HG03520 (cell line): Measurements from ENCODE around the gene CDC25B.

Experiments
- ATAC-seq: cut with Tn5 transposase; IDR thresholded peaks from one replicate; pipeline ENCODE4 v1.9.1; 2021; ENCODE audit warnings: mild to moderate bottlenecking, moderate library complexity; ENCODE audit not compliant: unreplicated experiment

Gene CDC25B

DNA sequence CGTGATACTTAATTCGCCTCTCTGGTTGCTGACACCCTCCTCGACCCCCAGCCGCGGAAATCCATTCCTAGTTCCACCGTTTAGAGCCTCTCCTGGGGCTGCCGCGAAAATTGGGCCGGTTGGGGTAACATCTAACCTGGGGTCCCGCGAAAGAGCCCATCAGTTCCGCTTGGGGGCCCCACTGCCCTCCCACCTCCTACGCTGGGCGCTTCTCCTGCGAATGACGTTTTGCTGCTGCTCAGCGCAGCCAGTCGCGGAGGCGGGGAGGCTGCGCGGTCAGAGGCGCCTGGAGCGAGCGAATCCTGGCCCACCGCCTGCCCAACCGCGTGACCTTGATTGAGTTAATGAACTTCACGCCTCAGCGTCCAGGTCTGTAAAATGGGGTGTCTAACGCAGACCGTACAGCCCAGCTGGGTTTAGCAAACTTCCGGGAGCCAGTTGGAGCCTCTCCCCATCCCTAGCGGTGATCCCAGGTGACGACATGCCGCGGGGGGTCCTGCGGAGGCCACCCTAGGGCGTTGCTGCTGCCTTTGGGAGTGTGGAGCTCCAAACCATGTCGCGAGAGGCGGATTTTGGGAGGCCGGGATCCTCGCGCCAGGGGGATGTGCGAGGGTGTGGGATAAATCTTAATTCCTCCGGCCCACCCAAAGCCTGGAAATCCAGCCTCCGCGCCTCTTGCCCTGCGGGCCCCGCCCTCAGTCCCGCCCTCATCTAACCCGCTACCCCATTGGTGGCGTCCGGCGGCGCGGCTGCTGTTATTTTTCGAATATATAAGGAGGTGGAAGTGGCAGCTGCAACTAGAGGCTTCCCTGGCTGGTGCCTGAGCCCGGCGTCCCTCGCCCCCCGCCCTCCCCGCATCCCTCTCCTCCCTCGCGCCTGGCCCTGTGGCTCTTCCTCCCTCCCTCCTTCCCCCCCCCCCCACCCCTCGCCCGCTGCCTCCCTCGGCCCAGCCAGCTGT, at the start of gene CDC25B:
Gene CDC25B (plus strand): TSS at position 800 of the 958 bp plus-strand sequence. CDS start 222 bp downstream, outside the sequence.
- peak; percentile 58 for ATAC-seq

DNA sequence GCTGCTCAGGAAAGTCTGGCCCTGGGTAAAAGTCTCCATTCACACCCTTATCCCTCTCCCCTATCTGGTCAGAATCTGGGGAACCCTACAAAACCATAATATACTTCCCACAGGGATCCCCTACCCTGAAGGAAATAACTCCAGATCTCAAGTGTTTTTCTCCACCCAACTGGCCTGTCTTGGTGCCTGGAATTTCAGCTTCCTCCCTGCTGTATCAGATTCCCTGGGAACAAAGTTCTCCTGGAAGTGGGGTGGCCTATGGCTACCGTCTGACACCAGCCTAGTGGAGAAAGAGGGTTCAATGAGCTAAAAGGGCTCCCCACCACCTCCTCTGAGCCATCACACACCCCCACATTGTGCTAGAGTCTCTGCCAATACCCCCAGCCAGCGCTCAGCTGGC, 48.6 kb upstream of the CDC25B start:
- ATAC-seq = no peak

DNA sequence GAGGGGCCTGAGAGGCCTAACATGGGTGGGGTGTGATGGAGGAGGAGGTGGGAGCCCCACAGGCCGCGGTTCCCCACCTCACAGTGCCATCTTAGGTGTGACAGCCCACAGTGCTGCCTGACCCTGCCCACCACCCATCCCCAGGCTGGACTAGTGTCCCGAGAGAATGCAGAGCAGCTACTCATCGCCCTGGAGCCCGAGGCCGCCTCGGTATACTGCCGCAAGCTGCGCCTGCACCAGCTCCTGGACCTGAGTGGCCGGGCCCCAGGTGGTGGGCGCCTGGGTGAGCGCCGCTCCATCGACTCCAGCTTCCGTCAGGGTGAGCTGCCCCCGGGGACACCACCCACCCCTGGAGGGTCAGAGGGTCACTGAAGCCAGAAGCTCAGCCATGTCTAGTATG, 48.0 kb upstream of the CDC25B start:
- ATAC-seq = no peak

DNA sequence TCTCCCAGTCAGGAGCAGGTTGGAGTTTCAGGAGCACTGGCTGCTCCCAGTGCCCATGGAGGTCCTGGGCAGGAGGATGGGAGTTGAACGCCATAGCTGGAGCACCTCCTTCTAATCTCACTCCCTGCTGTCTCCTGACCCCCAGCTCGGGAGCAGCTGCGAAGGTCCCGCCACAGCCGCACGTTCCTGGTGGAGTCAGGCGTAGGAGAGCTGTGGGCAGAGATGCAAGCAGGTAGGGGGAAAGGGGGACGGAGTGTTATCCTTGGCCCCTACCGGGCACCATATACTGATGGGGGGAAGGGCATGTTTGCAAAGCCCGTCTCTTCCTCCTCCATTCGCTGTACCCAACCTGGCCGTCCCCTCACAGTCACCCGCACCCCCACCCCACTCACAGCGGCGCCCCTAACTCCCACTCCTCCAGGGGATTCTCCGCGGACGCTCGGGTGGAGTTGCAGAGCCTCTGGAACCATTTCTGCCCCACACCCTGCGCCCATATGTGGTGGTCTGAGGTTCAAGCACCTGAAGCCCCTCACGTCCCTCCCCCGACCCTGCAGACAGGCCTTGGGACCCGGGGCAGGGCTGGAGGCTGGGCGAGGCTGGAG, 46.9 kb upstream of the CDC25B start:
- ATAC-seq = no peak

DNA sequence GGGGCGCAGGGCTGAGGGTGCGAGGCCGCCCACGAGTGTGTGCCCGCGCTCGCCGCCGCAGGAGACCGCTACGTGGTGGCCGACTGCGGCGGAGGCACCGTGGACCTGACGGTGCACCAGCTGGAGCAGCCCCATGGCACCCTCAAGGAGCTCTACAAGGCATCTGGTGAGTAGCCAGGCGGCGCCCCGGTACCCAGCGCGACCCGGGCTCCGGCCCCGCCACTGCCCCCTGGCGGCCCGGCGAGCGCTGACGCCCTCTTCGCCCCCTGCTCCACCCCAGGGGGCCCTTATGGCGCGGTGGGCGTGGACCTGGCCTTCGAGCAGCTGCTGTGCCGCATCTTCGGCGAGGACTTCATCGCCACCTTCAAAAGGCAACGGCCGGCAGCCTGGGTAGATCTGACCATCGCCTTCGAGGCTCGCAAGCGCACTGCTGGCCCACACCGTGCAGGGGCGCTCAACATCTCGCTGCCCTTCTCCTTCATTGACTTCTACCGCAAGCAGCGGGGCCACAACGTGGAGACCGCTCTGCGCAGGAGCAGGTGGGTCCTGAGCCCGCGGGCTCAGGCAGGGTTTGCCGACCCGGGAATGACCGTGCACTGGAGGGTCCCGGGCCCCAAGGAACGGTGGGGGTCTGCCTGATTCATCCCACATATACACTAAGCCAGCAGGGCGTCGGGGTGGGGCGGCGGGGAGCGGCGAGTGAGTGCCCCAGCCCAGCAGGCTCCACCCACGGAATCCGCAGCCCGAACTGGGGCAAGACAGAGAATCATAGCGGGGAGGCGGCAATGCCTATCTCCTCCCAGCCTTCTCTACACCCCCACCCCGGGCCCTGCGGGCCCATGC, 46.2 kb upstream of the CDC25B start:
- no peak for ATAC-seq

DNA sequence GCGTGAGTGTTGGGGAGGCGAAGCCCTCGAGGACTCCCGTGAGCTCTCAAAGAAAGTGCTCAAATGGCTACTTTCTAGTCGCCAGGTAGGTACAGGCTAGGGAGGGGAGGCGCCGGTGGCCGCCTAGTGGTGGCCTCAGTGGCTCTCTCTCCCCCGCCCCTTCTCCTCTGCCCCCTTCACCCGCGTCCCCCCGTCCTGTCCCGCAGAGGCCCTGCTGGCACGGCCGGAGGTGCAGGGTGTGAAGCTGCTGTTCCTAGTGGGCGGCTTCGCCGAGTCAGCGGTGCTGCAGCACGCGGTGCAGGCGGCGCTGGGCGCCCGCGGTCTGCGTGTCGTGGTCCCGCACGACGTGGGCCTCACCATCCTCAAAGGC, 44.8 kb upstream of the CDC25B start:
- ATAC-seq = no peak

DNA sequence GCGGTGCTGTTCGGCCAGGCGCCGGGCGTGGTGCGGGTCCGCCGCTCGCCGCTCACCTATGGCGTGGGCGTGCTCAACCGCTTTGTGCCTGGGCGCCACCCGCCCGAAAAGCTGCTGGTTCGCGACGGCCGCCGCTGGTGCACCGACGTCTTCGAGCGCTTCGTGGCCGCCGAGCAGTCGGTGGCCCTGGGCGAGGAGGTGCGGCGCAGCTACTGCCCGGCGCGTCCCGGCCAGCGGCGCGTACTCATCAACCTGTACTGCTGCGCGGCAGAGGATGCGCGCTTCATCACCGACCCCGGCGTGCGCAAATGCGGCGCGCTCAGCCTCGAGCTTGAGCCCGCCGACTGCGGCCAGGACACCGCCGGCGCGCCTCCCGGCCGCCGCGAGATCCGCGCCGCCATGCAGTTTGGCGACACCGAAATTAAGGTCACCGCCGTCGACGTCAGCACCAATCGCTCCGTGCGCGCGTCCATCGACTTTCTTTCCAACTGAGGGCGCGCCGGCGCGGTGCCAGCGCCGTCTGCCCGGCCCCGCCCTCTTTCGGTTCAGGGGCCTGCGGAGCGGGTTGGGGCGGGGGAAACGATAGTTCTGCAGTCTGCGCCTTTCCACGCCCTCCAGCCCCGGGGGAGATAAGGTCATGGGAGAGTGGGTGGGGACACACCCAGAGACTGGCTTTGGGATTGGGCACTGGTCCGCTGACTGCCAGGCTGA, 44.3 kb upstream of the CDC25B start:
- no peak for ATAC-seq

DNA sequence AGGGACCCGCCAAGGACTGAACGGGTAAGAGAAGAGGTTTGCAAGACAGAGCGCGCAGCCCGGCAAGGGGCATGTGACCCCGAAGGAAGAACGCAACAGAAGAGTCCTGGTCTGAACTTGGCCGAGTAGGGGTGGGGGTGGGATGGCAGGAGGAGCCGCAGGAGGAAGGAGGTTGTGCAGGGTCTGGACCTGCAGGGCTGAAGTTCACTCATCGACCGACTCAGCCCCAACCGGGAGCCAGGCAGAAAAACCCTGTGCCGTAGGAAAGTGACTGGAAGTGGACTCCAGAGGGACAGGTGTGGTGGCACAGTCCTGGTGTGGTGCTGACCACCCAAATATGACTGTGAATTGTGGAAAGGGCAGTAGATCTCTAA, 43.7 kb upstream of the CDC25B start:
- no peak for ATAC-seq

DNA sequence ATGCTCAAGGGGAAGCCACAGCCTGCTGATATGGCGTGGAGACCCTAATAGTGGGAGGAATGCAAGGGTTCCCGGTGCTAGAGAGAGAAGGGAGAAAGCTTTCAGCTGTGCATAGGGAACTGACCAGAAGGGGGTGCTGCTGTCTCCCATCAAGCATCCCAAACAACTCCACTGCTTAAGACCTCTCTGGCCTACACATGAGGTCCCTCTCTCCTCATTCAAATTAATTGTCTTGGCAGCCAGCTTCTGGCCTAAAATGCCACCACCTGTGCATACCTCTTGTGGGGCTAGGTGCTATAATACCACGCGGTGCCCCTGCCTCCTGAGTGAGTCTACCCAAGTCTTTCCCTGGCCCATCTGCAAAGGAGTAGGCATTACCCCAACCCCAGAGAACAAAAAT, 43.0 kb upstream of the CDC25B start:
- no peak for ATAC-seq

DNA sequence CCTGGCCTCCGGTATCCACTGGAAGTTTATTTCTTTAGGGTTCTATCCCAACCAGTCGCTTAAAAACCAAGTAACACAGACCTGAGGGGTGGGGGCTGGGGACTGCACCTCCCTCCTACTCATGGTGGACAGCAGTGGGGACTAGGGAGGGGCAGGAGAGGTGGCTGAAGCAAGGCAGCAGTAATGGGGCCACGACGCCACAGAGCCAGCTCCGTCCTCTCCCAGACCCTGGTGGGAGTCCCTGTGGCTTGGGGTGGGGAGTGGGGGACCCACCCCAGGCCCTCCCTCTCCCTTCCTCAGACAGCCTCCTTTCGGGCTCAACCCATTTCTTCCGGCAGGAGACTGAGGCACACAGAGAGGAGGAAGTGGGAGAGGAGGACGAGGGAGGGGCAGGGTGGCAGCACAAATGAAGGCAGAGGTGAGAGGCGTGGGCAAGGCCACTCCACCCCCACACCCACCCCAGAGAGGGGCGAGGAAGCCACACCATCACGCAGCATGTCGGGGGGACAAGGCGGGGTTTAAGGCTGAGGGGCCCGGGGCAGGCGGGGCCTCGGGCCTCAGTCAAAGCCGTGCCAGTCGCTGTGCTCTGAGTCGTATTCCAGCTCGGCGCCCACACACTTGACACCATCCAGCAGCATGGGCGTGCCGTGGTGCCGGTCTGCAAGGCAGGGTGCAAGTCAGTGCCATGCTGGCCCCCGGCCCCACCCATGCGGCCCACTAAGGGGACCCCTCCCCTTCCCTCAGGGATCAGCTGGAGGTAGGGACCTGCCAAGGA, 42.4 kb upstream of the CDC25B start:
- ATAC-seq = no peak

DNA sequence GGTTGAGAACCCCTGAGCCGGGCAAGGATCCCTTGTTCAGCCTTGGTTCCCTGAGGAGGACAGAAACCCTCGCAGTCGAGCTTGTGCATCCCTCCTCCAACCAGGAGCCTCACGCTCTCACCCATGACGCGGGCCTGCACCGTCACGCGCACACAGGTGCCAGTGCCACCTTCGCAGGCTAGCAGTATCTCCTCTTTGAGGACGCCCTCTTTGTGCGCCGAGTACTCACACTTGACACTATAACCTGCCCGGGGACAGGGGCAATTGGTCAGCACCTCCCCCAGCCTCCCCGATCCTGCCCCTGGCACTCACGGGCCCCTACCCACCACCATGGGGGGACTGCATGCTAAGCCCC, 41.9 kb upstream of the CDC25B start:
- no peak for ATAC-seq

DNA sequence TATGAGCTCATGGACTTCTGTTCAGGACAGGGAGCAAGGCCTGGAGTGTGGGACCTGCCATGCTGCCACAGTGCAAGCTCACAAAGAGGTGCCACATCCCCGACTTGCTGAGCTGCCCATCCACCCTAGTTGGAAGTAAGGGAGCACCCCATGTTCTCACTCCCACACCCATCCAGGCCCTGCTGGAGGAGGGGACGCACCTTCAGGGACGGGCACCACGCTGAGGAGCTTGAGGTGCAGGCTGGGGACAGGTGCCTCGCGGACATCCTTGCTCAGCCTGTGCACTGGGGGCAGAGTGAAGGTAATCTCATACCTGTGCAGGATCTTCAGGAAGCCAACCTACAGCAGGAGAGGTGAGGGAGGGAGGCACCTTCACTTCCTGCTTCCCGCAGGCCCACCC, 40.8 kb upstream of the CDC25B start:
- no peak for ATAC-seq

DNA sequence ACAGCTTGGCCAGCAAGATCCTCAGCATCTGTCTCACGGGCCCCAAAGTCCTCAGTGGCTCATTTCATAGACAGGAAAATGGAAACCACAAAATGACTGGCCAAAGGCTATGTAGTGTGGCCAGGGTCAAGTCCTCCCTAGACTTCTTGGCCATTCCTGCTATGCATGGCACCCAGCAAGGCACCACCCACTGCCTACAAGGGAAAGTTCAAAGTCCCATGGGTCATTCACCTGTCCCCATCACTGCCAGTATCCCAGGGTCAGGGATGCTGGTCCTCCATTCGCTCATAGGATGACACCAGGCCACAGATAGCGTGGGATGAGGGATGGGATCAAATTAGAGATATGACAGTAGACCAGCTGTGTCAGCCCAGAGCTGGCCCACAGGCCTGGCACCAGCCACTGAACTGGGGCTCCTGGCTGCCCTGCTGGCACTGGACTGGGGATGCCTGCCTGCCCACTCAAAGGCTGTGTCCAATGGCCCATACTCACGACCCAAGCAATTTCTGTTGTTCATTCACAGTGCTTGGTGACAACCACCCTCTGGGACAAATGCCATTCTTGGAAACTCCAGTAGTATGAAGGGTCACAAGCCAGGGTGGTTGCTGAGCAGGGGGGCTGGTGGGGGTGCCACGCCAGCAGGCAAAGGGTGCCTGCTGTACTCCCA, 40.2 kb upstream of the CDC25B start:
- no peak for ATAC-seq

DNA sequence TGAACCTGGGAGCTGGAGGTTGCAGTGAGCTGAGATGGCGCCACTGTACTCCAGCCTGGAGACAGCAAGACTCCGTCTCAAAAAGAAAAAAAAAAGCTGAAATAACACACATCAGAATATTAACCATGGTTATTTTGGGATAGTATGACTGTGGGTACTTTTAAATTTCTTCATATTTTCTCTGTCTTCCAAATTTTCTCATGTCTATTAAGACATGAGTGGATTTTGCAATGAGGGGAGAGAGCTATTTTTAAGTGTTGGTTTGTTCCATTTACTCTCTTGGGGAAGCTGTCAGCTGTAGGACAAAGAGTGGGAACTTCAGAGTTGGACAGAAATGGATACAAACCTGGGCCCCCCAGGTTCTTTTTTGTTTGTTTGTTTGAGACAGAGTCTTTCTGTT, 38.8 kb upstream of the CDC25B start:
- no peak for ATAC-seq

DNA sequence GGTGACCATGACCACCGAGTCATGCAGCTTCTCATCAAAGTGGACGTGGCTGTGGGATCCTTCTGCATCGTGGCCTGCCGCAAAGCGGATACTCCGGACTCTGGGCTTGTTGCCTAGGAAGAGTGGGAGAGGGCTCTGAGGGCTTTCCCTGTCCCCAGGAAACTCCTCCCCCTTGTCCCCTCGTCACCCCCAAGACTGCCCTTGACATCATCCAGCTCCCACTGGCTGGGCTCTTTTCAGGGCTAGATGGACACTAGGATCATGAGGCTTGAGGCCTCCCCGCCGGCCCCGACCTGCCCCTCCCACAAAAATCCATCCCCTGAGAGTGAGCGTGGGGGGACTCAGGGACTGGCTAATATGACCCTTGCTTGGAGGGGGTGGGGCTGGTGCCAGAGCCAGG, 37.5 kb upstream of the CDC25B start:
- ATAC-seq = no peak

DNA sequence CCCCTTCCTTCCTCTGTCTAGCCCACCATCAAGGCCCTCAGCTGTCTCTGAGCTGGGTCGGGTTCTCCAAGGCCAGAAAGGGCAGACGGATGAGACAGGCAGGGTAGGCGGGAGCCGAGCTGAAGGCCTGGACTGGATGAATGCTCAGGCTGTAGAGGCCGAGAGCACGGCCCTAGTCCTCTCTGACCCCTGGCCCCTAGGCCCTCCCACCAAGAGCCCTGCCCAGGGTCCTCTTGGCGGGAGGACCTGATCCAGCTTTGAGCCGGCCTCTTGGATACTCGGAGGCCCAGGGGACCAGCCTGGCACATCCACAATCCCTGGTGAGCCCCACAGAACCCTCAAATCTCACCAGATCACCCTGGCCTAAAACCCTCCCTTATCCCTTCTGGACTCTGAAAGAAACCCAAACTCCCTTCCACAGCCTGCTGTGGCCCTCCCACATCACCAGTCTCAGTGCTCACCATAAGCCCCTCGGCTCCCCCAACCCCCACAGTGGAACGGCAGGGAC, 36.7 kb upstream of the CDC25B start:
- ATAC-seq = no peak

DNA sequence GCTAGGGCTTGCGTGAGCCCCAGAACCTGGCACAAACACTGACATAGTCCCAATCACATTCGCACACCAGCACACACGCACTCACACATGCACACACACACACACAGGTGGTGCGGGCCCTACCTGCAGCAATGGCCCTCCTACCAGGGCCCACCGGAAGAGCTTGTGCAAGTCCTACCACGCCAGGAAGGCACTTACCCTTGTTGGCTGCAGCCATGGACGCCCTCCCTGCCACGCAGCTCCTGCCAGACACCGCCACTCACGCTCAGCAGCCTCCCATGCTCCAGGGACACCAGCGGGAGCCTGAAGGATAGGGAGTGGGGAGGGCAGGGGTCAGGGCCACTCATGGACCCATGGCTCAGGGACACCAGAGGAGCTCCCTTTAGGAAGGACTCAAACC, 36.2 kb upstream of the CDC25B start:
- ATAC-seq = no peak

DNA sequence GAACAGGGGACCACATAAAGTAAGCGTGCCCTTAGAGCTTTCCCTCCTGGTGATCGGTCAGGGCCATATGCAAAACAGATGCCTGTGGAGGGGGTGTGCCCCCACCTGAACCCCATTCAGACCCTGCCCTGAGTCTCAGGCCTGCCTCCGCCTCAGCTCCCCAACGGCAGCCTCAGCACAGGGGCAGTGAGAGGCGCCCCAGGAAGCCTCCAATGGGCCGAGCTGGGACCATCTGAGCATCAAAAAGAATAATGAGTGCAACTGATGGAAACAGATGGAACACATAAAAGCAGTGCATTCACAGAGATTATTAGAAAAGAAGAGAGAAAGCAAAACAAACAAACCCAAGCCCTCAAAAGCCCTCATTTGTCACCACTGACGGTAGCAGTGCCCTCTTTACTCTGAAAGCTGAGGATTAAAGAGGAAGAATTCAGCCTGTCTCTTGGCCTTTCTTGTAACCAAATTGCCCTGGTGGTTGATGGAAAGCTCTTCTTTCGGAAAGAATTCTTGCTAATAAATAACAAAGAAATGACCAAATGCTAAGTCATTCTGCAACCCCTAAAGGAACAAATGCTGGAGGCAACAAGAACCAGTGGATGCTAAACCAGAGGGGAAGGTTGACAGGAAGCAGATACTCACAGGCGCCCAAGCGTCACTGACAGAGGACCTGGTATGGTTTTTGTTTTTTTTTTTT, 35.3 kb upstream of the CDC25B start:
- no peak for ATAC-seq
